WI38 (cell line): ENCODE measurements around the gene DGKZ.

Source experiments
- H3K4me3 ChIP-seq: 2 replicates; pipeline ENCODE4 v1.5.1; 2011; ENCODE audit warnings: low read depth, mild to moderate bottlenecking, control low read depth, low read length
- TF ChIP-seq, protein P1 (sequence below): IDR thresholded peaks from 2 replicates; pipeline ENCODE4 v1.5.1; 2012; ENCODE audit warnings: low read depth, mild to moderate bottlenecking, control low read depth, low read length

The DGKZ gene

GRCh38 chr11:46330154-46330553 lies 17.1 kb upstream of the DGKZ start:
- TF ChIP-seq, protein P1, sequence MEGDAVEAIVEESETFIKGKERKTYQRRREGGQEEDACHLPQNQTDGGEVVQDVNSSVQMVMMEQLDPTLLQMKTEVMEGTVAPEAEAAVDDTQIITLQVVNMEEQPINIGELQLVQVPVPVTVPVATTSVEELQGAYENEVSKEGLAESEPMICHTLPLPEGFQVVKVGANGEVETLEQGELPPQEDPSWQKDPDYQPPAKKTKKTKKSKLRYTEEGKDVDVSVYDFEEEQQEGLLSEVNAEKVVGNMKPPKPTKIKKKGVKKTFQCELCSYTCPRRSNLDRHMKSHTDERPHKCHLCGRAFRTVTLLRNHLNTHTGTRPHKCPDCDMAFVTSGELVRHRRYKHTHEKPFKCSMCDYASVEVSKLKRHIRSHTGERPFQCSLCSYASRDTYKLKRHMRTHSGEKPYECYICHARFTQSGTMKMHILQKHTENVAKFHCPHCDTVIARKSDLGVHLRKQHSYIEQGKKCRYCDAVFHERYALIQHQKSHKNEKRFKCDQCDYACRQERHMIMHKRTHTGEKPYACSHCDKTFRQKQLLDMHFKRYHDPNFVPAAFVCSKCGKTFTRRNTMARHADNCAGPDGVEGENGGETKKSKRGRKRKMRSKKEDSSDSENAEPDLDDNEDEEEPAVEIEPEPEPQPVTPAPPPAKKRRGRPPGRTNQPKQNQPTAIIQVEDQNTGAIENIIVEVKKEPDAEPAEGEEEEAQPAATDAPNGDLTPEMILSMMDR = no peak
- H3K4me3 ChIP-seq = no peak overlapping the region

GRCh38 chr11:46330563-46331281 lies 16.5 kb upstream of the DGKZ start:
- TF ChIP-seq, protein P1 = no peak

GRCh38 chr11:46331282-46331984 lies 15.8 kb upstream of the DGKZ start:
- TF ChIP-seq, protein P1 = no peak
- no peak overlapping the region for H3K4me3 ChIP-seq

More at GRCh38 chr11:46330563-46331281, 16.5 kb upstream of the DGKZ start:
- H3K4me3 ChIP-seq = no peak overlapping the region

DNA sequence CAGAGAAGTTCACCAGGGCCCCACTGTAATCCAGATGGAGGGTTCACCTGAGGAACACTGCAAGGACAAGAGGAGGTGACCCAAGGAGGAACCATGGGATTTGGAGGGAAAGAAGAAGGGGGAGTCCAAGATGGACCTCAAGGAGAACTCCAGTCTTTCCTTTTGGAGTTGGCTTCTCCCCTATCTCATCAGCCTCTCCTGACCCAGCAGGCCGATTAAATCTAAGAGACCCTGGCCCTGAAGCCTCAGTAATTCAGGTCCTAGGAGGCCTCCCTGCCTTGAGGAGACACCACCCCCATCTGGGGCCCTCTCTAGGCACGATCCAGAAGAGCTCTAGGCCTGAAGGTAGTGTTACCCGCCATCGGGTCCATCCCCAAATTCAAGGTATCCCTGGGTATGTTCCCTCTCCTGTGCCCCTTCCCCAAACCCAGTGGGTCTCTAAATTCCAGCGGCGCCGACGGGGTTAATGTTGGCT lies 15.1 kb upstream of the DGKZ start:
- TF ChIP-seq, protein P1 = no peak
- H3K4me3 ChIP-seq = no peak overlapping the region

DNA sequence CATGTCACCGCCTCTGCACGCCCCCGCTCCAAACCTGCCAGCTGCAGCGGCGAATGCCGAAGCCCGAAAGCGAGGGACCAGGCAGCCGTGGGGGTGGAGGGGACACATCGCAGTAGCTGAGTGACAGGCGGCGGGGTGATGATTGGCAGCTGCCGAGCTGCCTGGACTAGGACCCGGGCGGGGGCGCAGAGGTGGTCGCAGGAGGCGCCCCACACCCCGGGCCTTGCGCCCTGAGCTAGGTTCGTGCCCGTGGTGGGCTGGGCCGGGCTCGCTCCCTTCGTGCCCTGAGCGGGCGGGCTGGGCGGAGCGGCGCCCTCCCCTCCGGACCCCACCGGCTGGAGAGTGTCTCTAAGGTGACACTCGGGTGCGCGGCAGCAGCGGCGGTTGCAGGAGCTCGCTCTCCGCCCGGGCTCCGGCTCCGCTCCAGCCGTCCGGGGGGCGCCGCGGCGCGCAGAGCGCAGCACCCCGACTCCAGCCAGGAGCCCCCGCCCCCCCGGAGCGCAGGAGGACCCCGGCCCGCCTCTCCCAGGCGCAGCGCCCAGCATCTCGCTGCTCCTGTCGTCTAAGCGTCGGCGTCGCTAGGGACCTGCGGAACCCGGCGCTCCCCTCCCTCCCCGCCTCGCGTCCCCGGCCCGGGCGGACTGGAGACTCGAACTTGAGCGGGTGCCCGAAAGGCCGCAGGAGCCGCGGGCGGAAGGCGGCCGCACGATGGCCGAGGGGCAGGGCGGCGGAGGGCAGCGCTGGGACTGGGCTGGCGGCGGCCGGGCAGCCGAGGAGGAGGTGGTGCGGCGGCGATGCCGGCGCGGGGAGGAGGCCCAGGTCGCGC lies 14.5 kb upstream of the DGKZ start:
- TF ChIP-seq, protein P1 = no peak
- H3K4me3 ChIP-seq = 0 out of 2 replicates have a peak overlapping the region, but pooled peaks have one; percentile 20

GRCh38 chr11:46333394-46333947 lies 13.8 kb upstream of the DGKZ start:
- TF ChIP-seq, protein P1 = no peak

More at GRCh38 chr11:46333394-46333947, 13.8 kb upstream of the DGKZ start:
- H3K4me3 ChIP-seq = no peak overlapping the region
